Fibroblast of skin of left quadriceps (primary cell): ENCODE measurements around the gene SHLD3.
"Not testable (repeated sequence)": the region's sequence is repeated elsewhere in the genome, so short reads cannot be mapped to it uniquely, and the experiment has no call there.

Experiments used
- DNase-seq, 2 experiments: peaks; one replicate each; pipeline ENCODE4 v3.0.0-alpha.2; 2013; ENCODE audit warnings: low read depth in 2 of 2

Gene SHLD3

GRCh38 chr5:65676056-65676455 lies 51.2 kb downstream of the SHLD3 start:
- not testable (repeated sequence) for DNase-seq
